Sciatic nerve (tissue), 2 donors: Measurements from ENCODE around the gene NIBAN1. TPM values are rescaled to one million over a fixed set of nuclear protein-coding genes. Genes with fewer than 3 reads are reported as not detected.

ENCODE experiments used
- ATAC-seq: fragments of 200-7000 bp; cut with Tn5 transposase; one replicate; pipeline ENCODE4 v1.9.1; 2020; ENCODE audit warnings: mild to moderate bottlenecking, moderate library complexity
- DNase-seq: peaks from one replicate; pipeline ENCODE4 v3.0.0-alpha.2; 2020; ENCODE audit warnings: low spot score
- intact Hi-C: fragments of 100-400 bp; cut with DNase I; formaldehyde crosslinking; loops from one replicate; pipeline ENCODE4 v1.14.2; 2022
- total RNA-seq: library from RNA; stranded (reverse); fragmentation: NEBNext Ultra II Directional; extraction: Animal tissue kit (Norgen Biotek cat#: 25700); gene quantifications from one replicate; pipeline ENCODE4 v1.2.1, GENCODE V29; 2021
- donor health status: DM: no; HTN: no; CAD: no.
- donor health status: DM: no; HTN: no; CAD: no.

Gene NIBAN1
- total RNA-seq, 1 donor from 2014 or later: 42.4 TPM

DNA sequence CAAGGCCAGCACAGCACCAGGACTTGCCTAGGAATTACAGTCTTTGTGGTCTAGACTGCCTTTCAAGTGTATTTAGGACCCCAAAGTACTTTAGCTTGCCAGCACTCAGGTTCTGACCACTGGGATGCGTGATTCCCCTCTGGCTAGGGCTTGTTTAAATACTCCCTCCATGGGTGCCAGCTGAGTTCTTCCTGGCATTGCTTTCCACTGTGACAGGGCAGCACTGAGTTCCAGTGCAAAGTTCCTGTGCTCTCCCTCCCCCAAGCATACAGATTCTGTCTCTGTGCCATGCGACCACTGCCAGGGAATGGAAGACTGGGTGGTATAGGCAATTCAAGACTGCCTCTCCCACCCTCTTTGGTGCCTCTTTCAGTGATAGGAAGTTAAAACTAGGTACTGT lies 45.9 kb downstream of the NIBAN1 start:
- no peak for ATAC-seq

More for the DNA sequence above, 45.9 kb downstream of the NIBAN1 start:
- intact Hi-C loops: no loop called here
- no peak for DNase-seq

Other genes with a start within 250 kb of the NIBAN1 start
- 46.0 TPM for gene EDEM3, start 219.7 kb downstream of the NIBAN1 start, total RNA-seq
- gene RNF2, start 71.0 kb upstream of the NIBAN1 start, total RNA-seq: 21.1 TPM
- 21.4 TPM for gene TRMT1L, start 182.4 kb upstream of the NIBAN1 start, total RNA-seq
- 13.3 TPM for gene SWT1, start 182.7 kb upstream of the NIBAN1 start, total RNA-seq